RWPE1 (cell line): ENCODE measurements around the gene EML2.
A peak's percentile ranks its signal among the peaks of the same experiment; 100 is the strongest.

Source experiments
- CTCF ChIA-PET: fragments of 350-600 bp; sonication (Branson Sonifier 250); formaldehyde crosslinking; extraction: SDS; loops from one replicate; lab custom pipeline; 2021; lab: Yijun Ruan, JAX
- POLR2A ChIA-PET: fragments of 400-600 bp; formaldehyde crosslinking; extraction: SDS; loops from one replicate; lab custom pipeline; 2020; ENCODE audit warnings: antibody characterized with exemption; ENCODE audit not compliant: low non-redundant PET; lab: Yijun Ruan, JAX
- DNase-seq: peaks from one replicate; pipeline ENCODE4 v3.0.0; 2012; ENCODE audit warnings: low spot score
- H3K27ac ChIP-seq: fragments of 450-650 bp; 2 replicates; pipeline ENCODE4 v1.5.1; 2017
- TF ChIP-seq, protein P1 (sequence below): fragments of 450-650 bp; conservative IDR thresholded peaks from 2 replicates; pipeline ENCODE4 v1.5.1; 2017; ENCODE audit warnings: low read depth, mild to moderate bottlenecking

Gene EML2

DNA sequence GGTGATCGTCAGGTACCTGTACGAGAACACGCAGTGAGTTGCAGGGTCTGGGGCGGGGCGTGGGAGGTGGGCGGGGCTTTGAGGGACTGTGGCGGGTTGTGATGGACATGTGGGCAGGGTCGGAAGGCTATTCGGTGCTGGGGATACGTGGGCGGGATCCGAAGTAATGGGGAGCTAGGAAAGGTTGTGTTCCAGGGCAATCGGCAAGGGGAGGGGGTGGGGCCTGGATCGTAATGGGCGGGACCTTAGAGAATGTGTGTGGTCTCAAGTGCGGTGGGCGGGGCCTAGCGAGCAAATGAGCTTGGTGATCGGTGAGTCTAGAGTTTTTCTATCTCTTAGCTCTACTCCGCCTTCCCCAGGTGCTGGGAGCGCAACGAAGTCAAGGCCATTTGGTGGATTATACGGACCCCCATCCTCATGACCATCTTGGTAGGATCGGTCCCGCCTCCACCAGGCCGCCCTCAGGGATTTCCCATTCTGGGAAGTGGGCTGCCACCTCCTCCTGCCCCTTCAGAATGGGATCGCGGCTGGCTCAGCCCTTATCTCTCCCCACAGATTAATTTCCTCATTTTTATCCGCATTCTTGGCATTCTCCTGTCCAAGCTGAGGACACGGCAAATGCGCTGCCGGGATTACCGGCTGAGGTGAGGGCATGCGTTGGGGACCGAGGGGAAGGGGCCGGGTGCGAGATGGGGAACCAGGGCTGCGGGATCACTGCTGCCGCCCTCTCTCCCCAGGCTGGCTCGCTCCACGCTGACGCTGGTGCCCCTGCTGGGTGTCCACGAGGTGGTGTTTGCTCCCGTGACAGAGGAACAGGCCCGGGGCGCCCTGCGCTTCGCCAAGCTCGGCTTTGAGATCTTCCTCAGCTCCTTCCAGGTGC lies 38.4 kb upstream of the EML2 start:
- DNase-seq, result peak; percentile 87
- ChIA-PET POLR2A (interaction anchor here (1.0 kb wide), 1 partner anchor 15 kb away, joined by 3 read pairs; the partner anchor contains the start of gene QPCTL), CTCF (interaction anchor here (0.5 to 1.1 kb wide), 4 partner anchors 15 to 803 kb away, joined by 3 to 5 read pairs (median 4); partner anchors contain the start of gene QPCTL)
- peak overlapping the region; percentile 52 for H3K27ac ChIP-seq
- TF ChIP-seq, protein P1, sequence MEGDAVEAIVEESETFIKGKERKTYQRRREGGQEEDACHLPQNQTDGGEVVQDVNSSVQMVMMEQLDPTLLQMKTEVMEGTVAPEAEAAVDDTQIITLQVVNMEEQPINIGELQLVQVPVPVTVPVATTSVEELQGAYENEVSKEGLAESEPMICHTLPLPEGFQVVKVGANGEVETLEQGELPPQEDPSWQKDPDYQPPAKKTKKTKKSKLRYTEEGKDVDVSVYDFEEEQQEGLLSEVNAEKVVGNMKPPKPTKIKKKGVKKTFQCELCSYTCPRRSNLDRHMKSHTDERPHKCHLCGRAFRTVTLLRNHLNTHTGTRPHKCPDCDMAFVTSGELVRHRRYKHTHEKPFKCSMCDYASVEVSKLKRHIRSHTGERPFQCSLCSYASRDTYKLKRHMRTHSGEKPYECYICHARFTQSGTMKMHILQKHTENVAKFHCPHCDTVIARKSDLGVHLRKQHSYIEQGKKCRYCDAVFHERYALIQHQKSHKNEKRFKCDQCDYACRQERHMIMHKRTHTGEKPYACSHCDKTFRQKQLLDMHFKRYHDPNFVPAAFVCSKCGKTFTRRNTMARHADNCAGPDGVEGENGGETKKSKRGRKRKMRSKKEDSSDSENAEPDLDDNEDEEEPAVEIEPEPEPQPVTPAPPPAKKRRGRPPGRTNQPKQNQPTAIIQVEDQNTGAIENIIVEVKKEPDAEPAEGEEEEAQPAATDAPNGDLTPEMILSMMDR, result peak; percentile 41

DNA sequence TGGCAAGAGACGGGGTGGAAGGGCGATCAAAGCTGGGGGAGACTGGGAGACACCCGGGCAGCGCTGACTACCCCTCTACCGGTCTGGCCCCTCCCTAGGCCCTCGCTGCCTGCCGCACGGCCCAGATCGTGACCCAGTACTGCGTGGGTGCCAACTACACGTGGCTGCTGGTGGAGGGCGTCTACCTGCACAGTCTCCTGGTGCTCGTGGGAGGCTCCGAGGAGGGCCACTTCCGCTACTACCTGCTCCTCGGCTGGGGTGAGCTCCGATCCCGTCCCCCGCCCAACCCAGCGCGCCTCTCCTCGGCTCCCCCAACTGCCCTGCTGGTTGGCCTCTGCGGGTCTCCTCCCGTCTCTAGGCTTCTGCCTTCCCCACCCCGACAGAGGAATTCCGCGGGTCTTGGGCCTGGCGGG lies 37.7 kb upstream of the EML2 start:
- TF ChIP-seq, protein P1, result no peak
- POLR2A ChIA-PET, result interaction anchor here (1.0 kb wide), 1 partner anchor 15 kb away, joined by 3 read pairs; the partner anchor contains the start of gene QPCTL

DNA sequence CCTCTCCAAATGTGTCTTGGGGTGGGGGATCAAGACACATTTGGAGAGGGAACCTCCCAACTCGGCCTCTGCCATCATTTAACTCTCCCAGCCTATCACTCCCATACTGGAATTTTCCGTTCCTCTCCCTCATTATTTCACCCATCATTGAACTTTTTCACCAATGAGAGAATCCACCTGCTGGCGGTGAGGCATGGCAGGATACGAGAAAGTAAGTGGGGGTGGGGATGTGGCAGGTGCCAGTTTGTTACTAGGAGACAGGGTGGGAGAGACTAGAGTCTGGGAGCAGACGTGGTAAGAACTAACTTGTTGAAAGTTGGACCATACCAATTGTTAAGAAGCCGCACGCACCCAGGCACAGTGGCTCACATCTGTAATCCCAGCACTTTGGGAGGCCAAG lies 35.7 kb upstream of the EML2 start:
- ChIA-PET CTCF (interaction anchor here (0.7 kb wide), 1 partner anchor 65 kb away, joined by 3 read pairs; no protein-coding TSS in a partner anchor), POLR2A (no interaction called here)
- DNase-seq, result no peak
- TF ChIP-seq, protein P1, result no peak
- no peak overlapping the region for H3K27ac ChIP-seq

More for the DNA sequence above, 37.7 kb upstream of the EML2 start:
- no peak for DNase-seq
- peak overlapping the region; percentile 52 for H3K27ac ChIP-seq
- CTCF ChIA-PET, result interaction anchor here (0.5 to 1.1 kb wide), 3 partner anchors 16 to 804 kb away, joined by 3 to 5 read pairs (median 4); partner anchors contain the start of gene QPCTL

DNA sequence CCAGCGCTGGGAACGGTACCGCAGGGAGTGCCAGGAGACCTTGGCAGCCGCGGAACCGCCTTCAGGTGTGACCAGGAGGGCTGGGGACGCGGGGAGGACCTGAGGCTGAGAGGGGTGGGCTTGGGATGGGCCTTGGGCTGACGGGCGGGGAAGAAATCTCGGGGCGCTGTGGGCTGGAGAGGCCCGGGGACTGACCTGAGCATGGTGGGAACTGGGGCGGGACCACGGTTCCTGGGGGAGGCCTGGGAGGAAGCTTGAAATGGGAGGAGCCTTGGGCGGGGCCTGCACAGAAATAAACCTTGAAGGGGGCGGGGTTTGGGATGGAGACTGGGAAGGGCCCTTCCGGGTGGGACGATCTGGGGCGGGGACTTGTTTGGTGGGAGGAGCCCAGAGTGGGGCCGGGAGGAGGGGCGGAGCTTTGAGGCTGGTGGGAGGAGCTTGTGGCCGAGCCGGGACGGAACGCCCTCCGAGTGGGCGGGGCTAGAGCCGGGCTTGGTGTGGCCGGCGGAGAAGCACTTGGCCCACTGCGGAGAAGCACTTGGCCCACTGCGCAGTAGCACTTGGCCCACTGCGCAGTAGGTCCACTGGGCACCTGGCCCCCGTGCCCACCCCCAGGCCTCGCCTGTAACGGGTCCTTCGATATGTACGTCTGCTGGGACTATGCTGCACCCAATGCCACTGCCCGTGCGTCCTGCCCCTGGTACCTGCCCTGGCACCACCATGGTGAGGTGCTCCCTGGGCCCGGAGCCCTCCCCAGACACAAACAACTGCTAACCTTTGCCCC lies 31.7 kb upstream of the EML2 start:
- CTCF ChIA-PET, result interaction anchor here (0.7 to 1.5 kb wide), 3 partner anchors 11 to 142 kb away, joined by 3 read pairs; no protein-coding TSS in a partner anchor
- peak overlapping the region; percentile 15 for H3K27ac ChIP-seq
- DNase-seq, result peak; percentile 93
- POLR2A ChIA-PET, result interaction anchor here (0.6 kb wide), 1 partner anchor 232 kb away, joined by 6 read pairs; the partner anchor contains the start of gene MYPOP
- TF ChIP-seq, protein P1, result no peak

DNA sequence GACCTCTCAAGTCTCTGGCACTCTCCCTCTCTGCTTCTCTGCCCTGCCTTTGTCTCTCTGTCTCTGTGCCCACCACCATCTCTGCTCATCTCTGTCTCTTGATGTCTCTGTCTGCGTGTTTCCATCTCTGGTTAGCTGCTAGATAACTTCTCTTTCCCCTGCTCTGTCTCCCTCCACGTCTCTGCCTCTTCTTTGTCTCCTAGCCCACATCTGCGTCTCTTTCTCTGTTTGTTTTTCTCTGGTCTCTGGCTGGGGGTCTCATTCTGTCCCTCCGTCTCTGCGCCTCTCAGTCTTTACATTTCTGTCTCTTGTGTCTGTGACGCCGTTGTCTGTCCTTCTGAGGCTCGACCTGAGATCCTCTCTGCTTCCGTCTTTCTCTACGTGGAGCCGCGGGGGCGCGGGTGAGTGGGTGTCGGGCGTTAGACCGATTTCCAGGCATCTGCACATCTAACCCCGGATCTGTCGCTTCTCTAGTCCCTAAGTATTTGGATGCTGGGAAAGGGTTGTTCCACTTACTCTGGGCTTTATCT lies 29.2 kb upstream of the EML2 start:
- CTCF ChIA-PET, result interaction anchor here (0.5 to 0.6 kb wide), 2 partner anchors 12 to 1831 kb away, joined by 3 read pairs; no protein-coding TSS in a partner anchor
- POLR2A ChIA-PET, result no interaction called here
- TF ChIP-seq, protein P1, result no peak
- H3K27ac ChIP-seq, result peak overlapping the region; percentile 36
- DNase-seq, result no peak
